ENCODE results near the gene ATG13. TPM values are rescaled to one million over a fixed set of nuclear protein-coding genes. Genes with fewer than 3 reads are reported as not detected.
A peak's percentile ranks its signal among the peaks of the same experiment; 100 is the strongest.
"Not testable (repeated sequence)": the region's sequence is repeated elsewhere in the genome, so short reads cannot be mapped to it uniquely, and the experiment has no call there.

The ATG13 gene
- 100 to 1,000 TPM in 1 of 6 donors, 10 to 100 TPM in 5; 54.9 to 122 (median 64.9) TPM for total RNA-seq

DNA sequence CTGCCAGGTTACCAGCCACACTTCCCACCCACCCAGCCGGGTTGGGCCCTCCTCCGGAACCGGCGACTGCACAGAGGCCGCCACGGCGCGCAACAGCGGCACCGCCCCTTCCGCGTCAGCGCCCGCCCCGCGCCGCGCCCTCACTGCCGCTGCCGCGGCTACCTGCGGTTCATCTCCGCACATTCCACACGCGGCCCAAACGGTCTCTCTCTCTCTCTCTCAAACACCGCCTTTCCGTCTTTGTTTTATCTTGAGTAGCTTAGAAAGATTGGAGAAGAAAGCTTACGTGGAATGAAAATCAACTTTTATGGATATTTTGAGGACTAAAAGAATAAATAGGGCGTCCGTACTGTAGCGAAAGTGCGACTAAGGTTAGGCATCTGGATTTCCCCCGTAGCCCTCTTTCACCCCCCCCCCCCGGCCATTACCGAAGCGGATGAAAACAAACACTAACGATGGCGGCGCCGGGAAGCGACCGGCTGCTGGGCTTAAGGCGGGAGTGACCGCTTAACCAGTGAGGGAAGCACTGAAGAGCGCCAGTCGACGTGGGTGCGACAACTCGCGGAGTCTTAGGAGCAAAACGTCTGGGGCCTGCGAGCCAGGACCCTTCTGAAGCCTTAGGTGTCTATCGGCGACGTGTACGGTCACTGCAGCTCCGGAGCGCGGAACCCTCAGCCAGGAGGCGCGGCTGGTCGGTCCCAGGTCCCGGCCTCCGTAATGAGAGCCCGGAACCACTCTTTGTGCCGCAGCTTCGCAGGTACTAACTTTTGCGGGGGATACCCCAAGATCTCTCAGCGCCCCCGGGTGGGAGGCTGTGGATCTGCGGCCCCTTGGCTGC is at the start of gene ATG13, which contains the start of gene HARBI1:
Gene ATG13, plus strand, starts transcription at position 420 of the 838 bp plus-strand sequence. CDS start 26,739 bp downstream, outside the sequence.
Gene HARBI1, minus strand, starts transcription at position 94 of the 838 bp plus-strand sequence. CDS start 990 bp downstream, outside the sequence.
- Histone ChIP-seq H3K27ac (peak within 1 kb of the TSS; percentile 91 to 98 (median 98)), H3K27me3 (no peaks in the 10 kb centered on the region), H3K4me3 (peak within 1 kb of the TSS; percentile 79 to 99 (median 89)), H3K4me1 (peaks cover 20 to 36% (median 30%) of the 10 kb centered on the region in 4 donors), H3K9me3 (no peaks in the 10 kb centered on the region), H3K36me3 (peaks cover 0 to 20% (median 7%) of the 10 kb centered on the region in 4 donors)
- peak; percentile 46 to 80 for TF ChIP-seq POLR2AphosphoS5 (IDR thresholded peaks at IDR 0.05)
- peak in 2 of 4 donors; percentile 60 to 73 for TF ChIP-seq POLR2A (IDR thresholded peaks at IDR 0.05)
- no peak for TF ChIP-seq EP300 (IDR thresholded peaks at IDR 0.05)
- TF ChIP-seq, protein P1, sequence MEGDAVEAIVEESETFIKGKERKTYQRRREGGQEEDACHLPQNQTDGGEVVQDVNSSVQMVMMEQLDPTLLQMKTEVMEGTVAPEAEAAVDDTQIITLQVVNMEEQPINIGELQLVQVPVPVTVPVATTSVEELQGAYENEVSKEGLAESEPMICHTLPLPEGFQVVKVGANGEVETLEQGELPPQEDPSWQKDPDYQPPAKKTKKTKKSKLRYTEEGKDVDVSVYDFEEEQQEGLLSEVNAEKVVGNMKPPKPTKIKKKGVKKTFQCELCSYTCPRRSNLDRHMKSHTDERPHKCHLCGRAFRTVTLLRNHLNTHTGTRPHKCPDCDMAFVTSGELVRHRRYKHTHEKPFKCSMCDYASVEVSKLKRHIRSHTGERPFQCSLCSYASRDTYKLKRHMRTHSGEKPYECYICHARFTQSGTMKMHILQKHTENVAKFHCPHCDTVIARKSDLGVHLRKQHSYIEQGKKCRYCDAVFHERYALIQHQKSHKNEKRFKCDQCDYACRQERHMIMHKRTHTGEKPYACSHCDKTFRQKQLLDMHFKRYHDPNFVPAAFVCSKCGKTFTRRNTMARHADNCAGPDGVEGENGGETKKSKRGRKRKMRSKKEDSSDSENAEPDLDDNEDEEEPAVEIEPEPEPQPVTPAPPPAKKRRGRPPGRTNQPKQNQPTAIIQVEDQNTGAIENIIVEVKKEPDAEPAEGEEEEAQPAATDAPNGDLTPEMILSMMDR (IDR thresholded peaks at IDR 0.05) = peak; percentile 76 to 89 (median 82)
- DNase-seq (peak; percentile 93 to 99), ATAC-seq (ENCODE audit: low FRiP score in 2 of 2) (peak; percentile 98 to 100)
- WGBS, 2 donors = 0 to 1% methylated on average over 40 to 56 of the region's 72 CpGs

DNA sequence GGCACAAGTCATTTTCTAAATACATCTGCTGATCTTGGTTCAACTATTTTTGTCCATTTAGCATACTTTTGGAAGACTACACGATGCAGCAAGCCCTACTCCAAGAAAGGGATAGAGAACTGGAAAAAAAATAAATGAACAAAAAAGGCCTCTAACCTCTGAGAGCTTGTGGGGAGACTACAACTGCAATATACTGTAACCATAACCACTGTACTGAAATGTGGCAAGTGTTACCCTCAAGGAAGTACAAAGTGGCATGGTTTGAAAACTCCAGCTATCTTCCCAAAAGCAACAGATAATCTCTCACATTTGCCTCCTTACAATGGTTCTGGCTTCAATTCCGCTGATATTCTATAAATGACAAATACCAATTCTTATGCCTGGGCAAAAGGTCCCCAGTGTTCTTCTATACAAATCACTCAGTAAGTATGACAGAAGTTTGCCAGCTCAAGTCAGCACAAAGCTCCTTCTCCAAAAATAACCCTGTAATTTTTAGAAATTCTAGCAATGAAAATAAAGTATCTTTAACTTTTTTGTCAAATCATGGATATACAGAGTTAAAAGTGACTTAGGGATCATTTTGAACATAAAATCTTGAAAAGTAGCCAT is 46.5 kb upstream of the ATG13 start:
- Histone ChIP-seq H3K4me3 (no peak overlapping the region), H3K4me1 (peaks cover 0 to 13% (median 6%) of the 10 kb centered on the region in 4 donors), H3K36me3 (no peaks in the 10 kb centered on the region), H3K9me3 (no peaks in the 10 kb centered on the region), H3K27ac (no peak overlapping the region), H3K27me3 (no peaks in the 10 kb centered on the region)
- DNase-seq (no peak), ATAC-seq (ENCODE audit: low FRiP score in 2 of 2) (no peak)
- 71 to 73% methylated on average over 2 of the region's 2 CpGs for WGBS, 2 donors
- TF ChIP-seq, protein P1 (IDR thresholded peaks at IDR 0.05) = no peak
- TF ChIP-seq EP300 (IDR thresholded peaks at IDR 0.05) (no peak), POLR2AphosphoS5 (IDR thresholded peaks at IDR 0.05) (no peak), POLR2A (IDR thresholded peaks at IDR 0.05) (no peak)

DNA sequence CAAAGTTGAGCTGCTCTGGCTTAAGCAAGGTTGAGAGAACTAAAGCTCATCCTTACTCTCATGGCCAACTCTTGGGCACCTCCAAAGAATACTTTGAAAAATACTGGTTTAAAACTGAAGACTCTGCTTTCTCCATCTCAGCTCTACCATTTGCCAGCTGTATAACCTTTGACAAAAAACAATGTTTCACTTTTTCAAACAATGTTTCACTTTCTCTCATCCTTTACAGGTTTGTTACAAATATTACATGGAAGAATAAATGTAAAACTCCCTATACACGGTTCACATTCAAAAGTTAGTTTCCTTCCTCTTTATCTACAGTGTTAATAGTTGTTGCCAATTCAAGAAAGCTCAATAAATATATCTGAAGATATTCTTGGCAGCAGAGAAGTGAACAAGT is 42.7 kb upstream of the ATG13 start:
- H3K4me3 ChIP-seq = no peak overlapping the region
- no peak for ATAC-seq (ENCODE audit: low FRiP score in 2 of 2)
- 14 to 29% methylated on average over 1 of the region's 1 CpG for WGBS, 2 donors
- H3K36me3 ChIP-seq = no peaks in the 10 kb centered on the region
- H3K9me3 ChIP-seq = no peaks in the 10 kb centered on the region
- no peak for DNase-seq
- H3K27me3 ChIP-seq = no peaks in the 10 kb centered on the region
- H3K27ac ChIP-seq = no peak overlapping the region
- no peak for TF ChIP-seq POLR2A (IDR thresholded peaks at IDR 0.05)
- TF ChIP-seq EP300 (IDR thresholded peaks at IDR 0.05) = no peak
- peaks cover 0 to 13% (median 6%) of the 10 kb centered on the region in 4 donors for H3K4me1 ChIP-seq

DNA sequence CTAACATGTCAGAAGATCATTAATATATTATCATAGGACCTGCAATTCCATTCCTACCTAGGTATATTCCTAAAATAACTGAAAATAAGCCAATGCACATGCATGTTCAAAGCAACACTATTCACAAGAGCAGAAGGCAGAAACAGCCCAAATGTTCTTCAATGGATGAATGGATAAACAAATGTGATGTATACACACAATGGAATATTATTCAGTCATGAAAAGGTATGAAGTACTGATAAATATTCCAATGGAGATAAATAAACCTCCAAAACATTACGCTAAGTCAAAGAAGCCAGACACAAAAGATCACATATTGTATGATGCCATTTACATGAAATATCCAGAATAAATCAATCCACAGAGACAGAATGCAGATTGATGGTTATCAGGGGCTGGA is 40.3 kb upstream of the ATG13 start:
- Histone ChIP-seq H3K36me3 (no peaks in the 10 kb centered on the region), H3K27ac (no peak overlapping the region), H3K4me3 (no peak overlapping the region), H3K27me3 (no peaks in the 10 kb centered on the region), H3K4me1 (peaks cover 0 to 6% (median 2%) of the 10 kb centered on the region in 4 donors), H3K9me3 (no peaks in the 10 kb centered on the region)
- ATAC-seq (ENCODE audit: low FRiP score in 2 of 2) = no peak
- WGBS, 2 donors = 95% methylated on average over 1 of the region's 1 CpG
- no peak for TF ChIP-seq POLR2A (IDR thresholded peaks at IDR 0.05)
- TF ChIP-seq POLR2AphosphoS5 (IDR thresholded peaks at IDR 0.05) = no peak
- TF ChIP-seq, protein P1 (IDR thresholded peaks at IDR 0.05) = no peak
- no peak for TF ChIP-seq EP300 (IDR thresholded peaks at IDR 0.05)
- DNase-seq = no peak

DNA sequence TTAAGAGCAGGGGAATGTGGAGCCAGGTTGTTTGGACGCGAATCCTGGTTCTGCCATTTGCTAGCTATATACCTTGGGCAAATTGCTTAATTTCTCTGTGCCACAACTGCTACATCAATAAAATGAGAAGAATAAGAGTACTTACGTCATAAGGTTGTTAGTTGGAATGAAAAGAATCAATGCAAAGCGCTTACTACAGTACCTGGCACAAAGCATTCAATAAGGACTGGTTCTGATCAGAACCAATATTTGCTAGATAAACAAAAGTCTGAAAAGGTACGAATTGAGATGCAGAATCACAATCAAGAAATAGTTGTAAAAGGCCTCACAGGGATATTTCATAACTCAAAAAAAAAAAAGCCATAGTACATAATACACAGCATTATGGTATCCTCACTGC is 34.8 kb upstream of the ATG13 start:
- Histone ChIP-seq H3K36me3 (no peaks in the 10 kb centered on the region), H3K4me3 (no peak overlapping the region), H3K4me1 (peaks cover 0 to 13% (median 0%) of the 10 kb centered on the region in 4 donors), H3K9me3 (no peaks in the 10 kb centered on the region), H3K27ac (no peak overlapping the region), H3K27me3 (no peaks in the 10 kb centered on the region)
- ATAC-seq (ENCODE audit: low FRiP score in 2 of 2) (no peak), DNase-seq (no peak)
- TF ChIP-seq EP300 (IDR thresholded peaks at IDR 0.05) = no peak
- TF ChIP-seq POLR2A (IDR thresholded peaks at IDR 0.05) = no peak
- TF ChIP-seq POLR2AphosphoS5 (IDR thresholded peaks at IDR 0.05) = no peak
- TF ChIP-seq, protein P1 (IDR thresholded peaks at IDR 0.05) = no peak
- 77 to 89% methylated on average over 5 of the region's 5 CpGs for WGBS, 2 donors

DNA sequence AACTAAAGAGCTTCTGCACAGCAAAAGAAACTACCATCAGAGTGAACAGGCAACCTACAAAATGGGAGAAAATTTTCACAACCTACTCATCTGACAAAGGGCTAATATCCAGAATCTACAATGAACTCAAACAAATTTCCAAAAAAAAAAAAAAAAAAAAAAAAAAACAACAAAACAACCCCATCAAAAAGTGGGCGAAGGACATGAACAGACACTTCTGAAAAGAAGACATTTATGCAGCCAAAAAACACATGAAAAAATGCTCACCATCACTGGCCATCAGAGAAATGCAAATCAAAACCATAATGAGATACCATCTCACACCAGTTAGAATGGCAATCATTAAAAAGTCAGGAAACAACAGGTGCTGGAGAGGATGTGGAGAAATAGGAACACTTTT is 33.8 kb upstream of the ATG13 start:
- not testable (repeated sequence) for DNase-seq; H3K27me3 ChIP-seq; ATAC-seq (ENCODE audit: low FRiP score in 2 of 2); H3K27ac ChIP-seq; H3K36me3 ChIP-seq; H3K9me3 ChIP-seq; H3K4me3 ChIP-seq
- 100% methylated on average over 1 of the region's 1 CpG; no CpG with 5 or more reads in 1 of the 2 donors for WGBS, 2 donors
- H3K4me1 ChIP-seq = peaks cover 0 to 13% (median 3%) of the 10 kb centered on the region in 4 donors
